HL-60 (cell line): ENCODE measurements around the gene PRC1.

Source experiments
- POLR2AphosphoS5 ChIP-seq: IDR thresholded peaks from 2 replicates; pipeline ENCODE4 v1.6.1; 2012; ENCODE audit warnings: low read depth
- TF ChIP-seq, protein P1 (sequence below): IDR thresholded peaks from one replicate; pipeline ENCODE4 v1.5.1; 2011; ENCODE audit warnings: low read length, control low read depth, inconsistent platforms; ENCODE audit not compliant: insufficient read depth

DNA sequence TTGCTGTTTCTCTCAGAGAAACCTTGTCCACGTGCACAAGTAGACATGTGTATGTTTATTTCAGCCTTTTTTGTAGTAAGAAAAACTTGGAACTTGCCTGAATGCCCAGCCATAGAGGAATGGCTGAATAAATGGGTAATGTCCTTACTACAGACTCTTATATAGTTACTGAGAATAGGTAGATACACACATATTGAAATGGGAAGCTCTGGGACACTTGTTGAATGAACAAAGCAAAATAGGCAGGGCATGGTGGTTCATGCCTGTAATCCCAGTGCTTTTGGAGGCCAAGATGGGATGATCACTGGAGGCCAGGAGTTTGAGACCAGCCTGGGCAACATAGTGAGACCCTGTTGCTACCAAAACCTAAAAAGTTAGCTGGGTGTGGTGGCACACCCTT, 57.5 kb downstream of the PRC1 start:
- TF ChIP-seq, protein P1, sequence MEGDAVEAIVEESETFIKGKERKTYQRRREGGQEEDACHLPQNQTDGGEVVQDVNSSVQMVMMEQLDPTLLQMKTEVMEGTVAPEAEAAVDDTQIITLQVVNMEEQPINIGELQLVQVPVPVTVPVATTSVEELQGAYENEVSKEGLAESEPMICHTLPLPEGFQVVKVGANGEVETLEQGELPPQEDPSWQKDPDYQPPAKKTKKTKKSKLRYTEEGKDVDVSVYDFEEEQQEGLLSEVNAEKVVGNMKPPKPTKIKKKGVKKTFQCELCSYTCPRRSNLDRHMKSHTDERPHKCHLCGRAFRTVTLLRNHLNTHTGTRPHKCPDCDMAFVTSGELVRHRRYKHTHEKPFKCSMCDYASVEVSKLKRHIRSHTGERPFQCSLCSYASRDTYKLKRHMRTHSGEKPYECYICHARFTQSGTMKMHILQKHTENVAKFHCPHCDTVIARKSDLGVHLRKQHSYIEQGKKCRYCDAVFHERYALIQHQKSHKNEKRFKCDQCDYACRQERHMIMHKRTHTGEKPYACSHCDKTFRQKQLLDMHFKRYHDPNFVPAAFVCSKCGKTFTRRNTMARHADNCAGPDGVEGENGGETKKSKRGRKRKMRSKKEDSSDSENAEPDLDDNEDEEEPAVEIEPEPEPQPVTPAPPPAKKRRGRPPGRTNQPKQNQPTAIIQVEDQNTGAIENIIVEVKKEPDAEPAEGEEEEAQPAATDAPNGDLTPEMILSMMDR, result no peak
- TF ChIP-seq POLR2AphosphoS5, result no peak
